Measurements from ENCODE around the gene FGF11.

FGF11 gene

DNA sequence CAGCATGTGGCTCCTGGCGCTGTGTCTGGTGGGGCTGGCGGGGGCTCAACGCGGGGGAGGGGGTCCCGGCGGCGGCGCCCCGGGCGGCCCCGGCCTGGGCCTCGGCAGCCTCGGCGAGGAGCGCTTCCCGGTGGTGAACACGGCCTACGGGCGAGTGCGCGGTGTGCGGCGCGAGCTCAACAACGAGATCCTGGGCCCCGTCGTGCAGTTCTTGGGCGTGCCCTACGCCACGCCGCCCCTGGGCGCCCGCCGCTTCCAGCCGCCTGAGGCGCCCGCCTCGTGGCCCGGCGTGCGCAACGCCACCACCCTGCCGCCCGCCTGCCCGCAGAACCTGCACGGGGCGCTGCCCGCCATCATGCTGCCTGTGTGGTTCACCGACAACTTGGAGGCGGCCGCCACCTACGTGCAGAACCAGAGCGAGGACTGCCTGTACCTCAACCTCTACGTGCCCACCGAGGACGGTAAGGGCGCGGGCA, 31.0 kb upstream of the FGF11 start:
- peak in 2 of 4 experiments; percentile 36 to 50 for DNase-seq

DNA sequence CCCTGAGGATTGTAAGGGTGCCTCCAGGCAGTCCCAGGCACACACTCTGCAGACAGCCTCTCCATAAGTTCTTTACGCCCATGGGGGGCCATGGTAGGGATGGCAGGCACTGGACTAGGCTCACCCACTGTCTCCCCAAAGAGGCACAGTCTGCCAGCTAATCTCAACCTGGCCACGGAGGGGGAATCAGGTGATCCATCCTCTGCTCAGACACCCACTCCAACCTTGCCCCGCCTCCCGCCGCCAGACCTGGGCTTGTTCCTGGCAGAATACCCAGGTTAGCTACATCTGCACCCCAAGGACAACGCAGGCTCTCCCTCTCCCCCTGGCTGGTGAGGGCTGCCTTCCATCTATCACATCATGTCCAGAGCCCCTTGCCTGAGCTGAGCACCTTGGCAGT, 30.4 kb upstream of the FGF11 start:
- DNase-seq = no peak

DNA sequence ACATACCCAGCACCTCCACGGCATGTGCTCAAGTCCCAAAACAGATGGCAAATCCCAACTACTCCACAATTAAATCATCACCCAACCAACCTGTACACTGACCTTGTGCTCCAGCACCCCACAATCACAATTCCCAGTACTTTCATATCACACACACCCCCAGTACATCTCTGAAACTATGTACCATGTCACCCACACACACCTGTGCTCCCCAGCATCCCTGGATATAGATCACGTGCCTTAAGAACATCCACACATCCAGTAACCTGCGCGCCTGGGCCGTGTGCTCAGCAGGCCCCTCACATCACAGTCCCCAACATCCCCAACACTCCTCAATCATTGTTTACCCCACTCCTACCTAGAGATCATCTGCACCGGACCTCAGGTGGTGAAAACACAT, 29.6 kb upstream of the FGF11 start:
- no peak for DNase-seq

DNA sequence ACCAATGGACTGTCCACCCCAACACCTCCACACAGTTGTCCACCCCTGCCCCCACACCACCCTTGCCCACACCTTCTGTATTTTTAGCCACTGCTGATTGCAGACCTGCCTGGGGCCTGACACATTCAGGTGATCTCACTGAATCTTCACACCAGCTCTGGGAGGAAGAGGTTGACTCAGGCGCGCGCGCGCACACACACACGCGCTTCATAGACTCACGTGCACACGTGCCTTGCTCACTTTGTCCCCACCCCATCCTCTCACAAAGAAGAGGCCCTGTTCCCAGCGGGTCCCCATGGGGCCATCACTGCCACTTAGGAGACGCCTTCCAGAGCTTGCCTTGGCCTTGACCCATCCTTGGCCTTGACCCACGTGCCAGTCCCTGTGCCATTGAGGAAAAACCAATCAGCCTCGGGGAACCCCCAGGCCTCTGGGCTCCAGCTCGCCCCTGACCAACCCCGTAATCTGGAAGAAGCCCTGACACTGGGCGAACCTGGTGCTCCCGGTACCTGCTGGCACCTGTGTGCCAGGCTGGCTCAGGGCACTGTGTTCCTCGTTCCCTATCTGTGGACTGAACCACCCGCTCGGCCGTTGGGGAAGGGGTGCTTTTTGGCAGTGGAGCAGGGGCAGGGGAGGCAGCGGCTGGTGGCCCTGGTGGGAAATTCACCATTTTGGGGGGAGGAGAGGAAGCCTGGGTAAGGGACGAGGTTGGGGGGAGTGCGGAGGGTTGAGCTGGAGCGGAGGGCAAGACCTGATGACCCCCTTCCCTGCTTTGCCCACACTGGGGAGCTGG, 28.5 kb upstream of the FGF11 start:
- DNase-seq = no peak

DNA sequence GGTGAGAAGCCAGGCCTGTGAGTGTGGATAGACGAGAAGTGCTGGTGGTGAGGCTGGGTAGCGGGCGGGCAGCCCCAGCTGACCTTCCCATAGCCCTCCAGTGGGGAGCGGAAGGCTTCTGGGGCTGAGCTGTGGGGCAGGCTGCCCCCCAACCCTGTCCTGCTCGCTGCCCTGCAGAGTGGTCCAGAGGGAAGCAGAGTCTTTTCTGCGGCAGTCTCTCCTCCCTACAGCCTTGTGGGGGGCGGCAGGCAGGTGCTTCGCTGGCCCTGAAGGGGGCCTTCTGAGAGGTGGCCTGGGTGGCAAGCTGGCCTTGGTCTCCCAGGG, 27.9 kb upstream of the FGF11 start:
- no peak for DNase-seq

DNA sequence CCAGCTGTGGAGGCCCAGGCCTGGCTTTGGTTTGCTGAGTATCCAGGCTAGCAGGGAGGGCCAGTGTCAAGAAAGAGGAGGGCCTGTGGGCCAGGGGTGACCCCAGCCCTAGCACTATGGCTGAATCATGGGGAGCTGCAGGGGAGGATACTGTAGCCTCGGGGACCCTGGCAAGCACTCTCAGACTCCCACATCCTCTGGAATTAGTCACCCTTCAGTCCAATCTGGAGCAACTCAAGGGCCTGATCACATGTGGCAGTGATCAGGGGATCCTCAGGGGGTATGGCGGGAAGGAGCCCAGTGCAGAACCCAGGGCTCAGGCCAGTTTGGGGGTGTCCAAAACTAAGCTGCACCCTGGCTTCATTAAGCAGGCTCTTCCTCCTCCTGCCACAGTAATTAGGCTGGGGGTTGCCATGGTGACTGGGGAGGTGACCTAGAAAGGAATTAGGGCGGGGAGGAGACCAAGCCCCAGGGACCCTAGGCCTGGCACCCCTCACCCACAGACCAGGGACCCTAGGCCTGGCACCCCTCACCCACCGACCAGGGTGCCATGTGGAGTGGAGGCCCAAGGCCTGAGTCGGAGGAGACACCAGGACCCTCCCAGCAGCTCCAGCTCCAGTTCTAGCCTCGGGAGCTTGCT, 25.8 kb upstream of the FGF11 start:
- no peak for DNase-seq

DNA sequence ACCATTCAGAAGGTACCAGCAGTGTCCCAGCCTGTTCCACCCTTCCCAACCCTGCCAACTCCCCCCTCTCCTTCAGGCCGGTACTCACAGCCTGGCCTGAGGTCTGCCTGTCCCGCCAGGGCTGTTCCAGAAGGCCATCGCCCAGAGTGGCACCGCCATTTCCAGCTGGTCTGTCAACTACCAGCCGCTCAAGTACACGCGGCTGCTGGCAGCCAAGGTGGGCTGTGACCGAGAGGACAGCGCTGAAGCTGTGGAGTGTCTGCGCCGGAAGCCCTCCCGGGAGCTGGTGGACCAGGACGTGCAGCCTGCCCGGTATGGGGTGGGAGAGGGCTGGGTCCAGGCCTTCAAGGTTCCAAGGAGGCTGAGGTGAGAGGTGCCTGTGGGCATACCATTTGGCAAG, 24.5 kb upstream of the FGF11 start:
- no peak for DNase-seq

DNA sequence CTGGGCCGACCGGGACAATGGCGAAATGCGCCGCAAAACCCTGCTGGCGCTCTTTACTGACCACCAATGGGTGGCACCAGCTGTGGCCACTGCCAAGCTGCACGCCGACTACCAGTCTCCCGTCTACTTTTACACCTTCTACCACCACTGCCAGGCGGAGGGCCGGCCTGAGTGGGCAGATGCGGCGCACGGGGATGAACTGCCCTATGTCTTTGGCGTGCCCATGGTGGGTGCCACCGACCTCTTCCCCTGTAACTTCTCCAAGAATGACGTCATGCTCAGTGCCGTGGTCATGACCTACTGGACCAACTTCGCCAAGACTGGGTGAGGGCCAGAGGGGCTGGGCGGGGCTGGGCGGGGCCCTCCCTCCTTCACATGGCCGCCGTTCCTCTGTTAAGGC, 23.5 kb upstream of the FGF11 start:
- no peak for DNase-seq

DNA sequence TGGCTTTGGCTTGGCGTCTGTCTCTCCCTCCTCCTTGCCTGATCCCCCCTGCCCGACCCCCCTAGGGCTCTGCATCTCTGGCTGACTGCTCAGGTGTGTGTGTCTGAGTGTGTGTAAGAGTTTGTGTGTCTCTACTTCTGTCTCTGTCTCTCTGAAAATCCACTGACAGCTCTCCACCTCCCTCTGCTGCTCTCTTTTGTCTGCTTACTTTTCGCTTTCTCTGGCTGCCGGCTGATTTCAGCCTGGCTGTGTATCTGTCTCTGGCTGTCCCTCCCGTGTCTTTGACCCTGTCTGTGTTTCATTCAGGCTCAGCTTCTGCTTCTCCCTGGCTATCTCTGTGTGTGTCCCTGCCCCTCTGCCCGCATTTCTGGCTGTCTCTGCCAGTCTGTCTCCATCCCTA, 23.0 kb upstream of the FGF11 start:
- no peak for DNase-seq

DNA sequence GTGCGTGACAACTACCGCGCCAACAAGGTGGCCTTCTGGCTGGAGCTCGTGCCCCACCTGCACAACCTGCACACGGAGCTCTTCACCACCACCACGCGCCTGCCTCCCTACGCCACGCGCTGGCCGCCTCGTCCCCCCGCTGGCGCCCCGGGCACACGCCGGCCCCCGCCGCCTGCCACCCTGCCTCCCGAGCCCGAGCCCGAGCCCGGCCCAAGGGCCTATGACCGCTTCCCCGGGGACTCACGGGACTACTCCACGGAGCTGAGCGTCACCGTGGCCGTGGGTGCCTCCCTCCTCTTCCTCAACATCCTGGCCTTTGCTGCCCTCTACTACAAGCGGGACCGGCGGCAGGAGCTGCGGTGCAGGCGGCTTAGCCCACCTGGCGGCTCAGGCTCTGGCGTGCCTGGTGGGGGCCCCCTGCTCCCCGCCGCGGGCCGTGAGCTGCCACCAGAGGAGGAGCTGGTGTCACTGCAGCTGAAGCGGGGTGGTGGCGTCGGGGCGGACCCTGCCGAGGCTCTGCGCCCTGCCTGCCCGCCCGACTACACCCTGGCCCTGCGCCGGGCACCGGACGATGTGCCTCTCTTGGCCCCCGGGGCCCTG, 22.2 kb upstream of the FGF11 start:
- DNase-seq = no peak

DNA sequence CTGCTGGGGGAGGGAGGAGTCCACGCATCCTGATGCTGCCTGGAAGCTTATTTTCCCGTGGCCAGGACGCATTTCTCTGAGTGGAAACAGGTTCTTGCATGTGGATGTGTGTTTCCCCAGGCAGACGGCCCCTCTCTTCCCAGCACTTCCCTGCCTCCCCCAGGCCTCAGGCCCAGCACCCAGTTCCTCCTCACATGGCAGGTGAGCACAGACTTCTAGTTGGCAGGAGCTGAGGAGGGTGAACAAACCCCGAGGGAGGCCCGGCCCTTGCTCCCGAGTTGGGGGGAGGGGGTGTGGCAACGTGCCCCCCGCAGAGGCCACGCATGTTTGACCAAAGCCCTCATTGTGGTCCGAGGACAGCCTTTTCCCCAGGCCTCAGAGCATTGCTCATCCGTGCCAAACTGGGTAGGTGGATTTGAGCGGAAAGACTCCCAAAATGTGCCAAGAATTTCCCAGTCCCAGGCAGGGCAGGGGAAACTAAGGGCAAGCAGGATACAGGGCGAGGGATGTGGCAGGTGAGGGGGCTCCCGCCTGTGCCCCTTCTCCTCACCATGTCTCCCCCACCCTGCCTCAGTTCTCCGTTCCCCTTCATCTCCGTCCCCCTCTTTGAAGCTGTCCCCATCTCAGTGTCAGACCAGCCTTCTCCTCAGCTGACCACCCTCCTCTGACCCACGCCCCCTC, 20.7 kb upstream of the FGF11 start:
- DNase-seq = no peak

DNA sequence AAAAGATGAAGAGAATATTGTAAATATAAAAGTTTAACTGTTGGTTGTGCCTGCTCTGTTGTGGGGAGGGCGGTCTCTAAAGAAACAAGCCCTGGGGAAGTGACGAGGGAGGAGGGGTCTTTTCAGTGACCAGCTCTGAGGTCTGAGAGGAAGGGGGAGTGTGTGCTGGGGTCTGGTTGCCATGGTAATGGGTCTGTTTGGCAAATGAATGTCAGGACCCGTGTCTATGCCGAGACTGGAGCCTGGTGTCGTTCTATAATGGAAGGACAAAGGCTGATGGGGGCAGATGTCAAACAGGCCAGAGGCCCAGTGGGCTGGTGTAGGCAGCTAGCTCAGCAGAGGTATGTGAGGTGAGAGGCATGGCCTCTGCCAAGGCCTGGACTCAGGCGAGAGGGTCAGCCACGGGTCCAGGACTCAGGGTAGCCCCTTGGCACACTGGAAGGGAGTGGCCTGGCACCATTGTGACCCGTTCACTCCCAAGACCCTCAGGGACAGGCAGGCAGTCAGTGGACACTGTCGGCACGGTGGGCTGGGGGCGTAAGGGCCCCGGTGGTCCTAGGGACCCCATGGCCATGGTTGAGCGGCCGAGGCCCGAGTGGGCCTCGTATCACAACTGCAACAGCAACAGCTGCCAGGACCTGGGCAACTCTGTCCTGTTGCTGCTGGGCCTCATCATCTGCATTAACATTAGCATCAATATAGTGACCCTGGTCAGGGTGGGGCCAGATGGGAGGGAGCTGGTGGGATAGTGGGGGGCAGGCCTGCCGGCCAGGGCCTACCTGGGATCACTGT, 19.3 kb upstream of the FGF11 start, which contains the start of gene SPEM1:
Gene SPEM1 (plus strand): TSS at position 506 of the 792 bp plus-strand sequence. CDS start 61 bp downstream, at position 567.
- DNase-seq = no peak

DNA sequence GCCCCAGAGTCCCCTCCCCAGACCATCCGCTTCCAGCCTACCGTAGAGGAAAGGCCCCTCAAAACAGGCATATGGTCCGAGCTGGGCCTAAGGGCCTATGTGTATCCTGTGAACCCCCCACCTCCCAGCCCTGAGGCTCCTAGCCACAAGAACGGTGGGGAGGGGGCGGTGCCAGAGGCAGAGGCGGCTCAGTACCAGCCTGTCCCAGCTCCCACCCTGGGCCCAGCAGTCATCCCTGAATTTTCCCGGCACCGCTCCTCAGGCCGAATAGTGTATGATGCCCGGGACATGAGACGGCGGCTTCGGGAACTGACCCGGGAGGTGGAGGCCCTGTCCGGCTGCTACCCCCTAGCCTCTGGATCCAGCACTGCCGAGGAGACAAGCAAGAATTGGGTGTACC, 18.1 kb upstream of the FGF11 start:
- no peak for DNase-seq

DNA sequence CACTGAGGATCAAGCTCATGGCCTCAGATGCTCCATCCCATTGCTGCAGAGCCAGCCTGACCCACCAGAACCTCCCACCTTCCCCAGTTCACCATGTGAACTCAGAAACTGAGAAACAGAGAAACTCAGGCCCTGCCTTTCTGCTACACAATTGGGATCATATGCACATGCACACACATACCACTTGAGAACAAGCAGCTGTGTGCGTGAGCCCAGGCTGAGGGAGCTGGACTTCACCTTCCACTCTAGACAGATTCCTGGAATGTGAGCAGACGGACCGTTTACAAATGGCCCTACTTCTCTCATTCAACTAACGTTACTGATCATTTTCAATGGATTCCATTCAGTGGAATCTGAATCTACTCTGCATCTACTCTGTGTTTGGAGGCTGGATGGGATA, 15.6 kb upstream of the FGF11 start:
- DNase-seq = no peak

DNA sequence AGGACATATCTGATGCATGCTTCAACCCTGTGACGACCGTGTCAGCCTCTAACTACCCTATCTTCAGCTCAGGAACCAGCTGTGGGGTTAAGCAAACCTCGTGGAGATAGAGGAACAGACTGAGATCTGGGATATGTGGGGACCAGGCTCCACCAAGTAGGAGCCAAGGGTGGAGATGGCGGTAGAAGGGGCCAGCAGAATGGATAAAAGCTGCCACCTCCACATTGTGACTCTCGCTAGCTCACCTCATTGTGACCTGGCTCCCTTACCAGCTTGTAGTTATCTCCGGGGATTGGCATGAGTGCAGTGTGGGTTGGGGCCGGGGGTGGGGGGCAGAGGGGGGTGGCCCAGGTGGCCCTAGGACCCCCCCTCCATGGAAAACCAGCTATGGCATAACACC, 14.0 kb upstream of the FGF11 start, which contains the start of gene SPEM2:
Gene SPEM2 (plus strand): TSS at position 301 of the 400 bp plus-strand sequence. CDS start 73 bp downstream, at position 374.
- DNase-seq = no peak

DNA sequence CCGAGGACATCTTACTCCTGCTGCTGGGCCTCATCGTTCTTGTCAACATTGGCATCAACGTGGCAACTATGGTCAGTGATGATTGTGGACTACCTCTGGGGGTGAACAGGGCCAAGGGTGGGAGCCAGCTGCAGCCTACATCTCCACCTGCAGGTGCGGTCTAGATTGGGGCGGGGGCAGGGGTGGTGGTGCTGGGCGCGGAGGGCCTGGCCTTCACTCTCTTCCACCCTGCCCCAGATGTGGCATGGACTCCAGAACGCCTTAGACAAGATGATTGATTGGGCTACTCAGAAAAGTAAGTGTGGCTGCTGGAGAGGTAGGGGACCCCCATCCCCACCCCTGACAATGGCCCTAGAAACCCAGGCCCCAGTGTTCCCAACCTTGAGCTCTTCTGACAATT, 13.6 kb upstream of the FGF11 start:
- no peak for DNase-seq

DNA sequence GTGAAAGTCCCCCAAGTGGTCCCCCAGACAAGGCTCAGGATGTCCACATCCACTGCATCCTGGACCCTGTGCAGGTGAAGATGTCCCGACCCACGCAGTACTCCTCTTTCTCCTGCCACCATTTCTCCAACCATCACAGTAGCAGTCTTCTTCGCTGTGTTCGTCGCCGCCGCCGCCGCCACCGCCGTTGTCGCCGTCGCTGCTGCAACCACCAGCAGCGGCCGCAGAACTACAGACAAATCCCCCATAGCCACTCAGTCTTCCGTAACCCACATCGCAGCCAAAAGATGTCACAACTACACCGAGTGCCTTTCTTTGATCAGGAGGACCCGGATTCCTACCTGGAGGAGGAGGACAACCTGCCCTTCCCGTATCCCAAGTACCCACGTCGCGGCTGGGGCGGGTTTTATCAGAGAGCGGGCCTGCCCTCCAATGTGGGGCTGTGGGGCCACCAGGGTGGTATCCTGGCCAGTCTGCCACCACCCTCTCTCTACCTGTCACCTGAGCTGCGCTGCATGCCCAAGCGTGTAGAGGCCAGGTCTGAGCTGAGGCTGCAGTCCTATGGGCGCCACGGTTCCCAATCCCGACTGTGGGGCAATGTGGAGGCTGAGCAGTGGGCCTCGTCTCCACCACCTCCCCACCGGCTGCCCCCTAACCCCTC, 13.0 kb upstream of the FGF11 start:
- no peak for DNase-seq

DNA sequence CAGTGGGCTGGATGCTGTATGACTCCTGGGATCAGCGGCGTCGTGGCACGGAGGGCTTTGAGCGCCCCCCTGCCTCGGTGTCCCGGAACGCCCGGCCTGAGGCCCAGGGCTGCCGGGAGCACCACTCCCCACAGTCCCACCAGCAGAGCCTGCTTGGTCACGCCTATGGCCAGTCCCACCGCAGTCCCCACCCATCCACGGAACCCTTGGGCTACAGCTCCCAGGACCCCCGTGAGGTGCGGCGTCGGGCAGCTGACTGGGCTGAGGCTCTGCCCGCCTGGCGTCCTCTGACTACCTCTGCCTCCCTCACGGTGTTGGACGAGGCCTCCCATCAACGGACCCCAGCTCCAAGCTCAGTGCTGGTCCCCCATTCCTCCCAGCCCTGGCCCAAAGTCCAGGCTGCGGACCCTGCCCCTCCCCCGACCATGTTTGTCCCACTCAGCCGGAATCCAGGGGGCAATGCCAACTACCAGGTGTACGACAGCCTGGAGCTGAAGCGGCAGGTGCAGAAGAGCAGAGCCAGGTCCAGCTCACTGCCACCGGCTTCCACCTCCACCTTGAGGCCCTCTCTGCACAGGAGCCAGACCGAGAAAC, 12.3 kb upstream of the FGF11 start:
- no peak for DNase-seq

DNA sequence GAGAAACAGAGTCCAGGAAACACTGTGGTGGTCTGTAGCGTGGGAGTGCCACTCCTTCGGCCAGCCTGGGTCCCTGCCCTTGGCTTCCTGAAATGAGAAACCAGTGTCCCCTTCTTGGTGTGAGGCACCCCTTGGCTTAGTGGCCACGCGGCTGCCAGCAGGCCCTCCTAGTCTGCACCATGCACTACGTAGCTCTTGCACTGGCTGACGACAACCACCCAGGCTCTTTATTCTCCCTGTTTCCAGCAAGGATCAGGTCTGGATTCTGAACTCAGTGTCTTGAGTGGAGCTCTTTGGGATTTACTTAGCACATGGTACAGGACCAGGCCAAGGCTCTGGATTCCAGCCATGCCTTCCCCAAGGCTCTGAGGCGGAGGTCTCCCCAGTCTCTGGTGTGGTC, 11.8 kb upstream of the FGF11 start:
- DNase-seq = no peak

DNA sequence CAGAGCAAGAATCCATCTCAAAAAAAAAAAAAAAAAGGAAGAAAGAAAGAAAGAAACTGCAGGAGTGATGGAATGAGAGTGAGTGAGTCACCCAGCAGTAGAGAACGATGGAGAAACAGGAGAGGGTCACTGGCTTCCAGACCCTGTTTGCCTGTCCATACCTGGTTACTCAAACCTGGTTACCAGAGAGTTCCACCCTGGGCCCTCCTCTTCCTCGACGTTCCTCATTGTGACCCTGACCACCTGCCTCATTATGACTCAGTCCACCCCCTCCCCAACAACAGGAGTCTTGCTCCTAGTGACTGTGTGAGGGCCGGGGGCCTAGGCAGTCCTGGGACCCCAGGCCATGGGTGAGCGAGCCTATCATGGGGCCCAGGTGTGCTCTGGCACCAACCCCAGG, 10.8 kb upstream of the FGF11 start, which contains the start of gene SPEM3:
Gene SPEM3 (plus strand): TSS at position 301 of the 400 bp plus-strand sequence. CDS start 46 bp downstream, at position 347.
- no peak for DNase-seq

DNA sequence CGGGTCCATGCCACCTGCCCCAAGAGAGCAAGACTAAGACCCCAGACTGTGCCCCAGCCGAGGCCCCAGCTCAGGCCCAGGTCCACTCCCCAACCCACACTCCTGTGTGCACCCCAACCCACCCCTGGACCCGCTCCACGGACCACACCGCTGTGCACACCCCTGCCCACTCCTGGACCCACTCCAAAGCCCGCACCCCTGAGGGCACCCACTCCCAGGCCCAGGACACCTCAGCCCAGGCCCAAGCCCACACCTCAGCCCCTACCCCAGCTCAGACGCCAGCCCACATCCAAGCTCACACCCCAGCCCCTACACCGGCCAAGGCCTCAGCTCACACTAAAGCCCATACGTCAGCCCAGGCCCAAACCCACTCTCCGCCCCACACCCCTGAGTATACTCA, 9.6 kb upstream of the FGF11 start:
- no peak for DNase-seq

All from suppressor macrophage (primary cell).